GM19099 (cell line): ENCODE measurements around the gene CNPPD1.

Experiments
- POLR2A ChIP-seq: IDR thresholded peaks from 3 replicates; pipeline ENCODE4 v1.6.1; 2011; ENCODE audit warnings: low read depth; ENCODE audit not compliant: insufficient read length; ENCODE audit errors: extremely low read depth

Gene CNPPD1

DNA sequence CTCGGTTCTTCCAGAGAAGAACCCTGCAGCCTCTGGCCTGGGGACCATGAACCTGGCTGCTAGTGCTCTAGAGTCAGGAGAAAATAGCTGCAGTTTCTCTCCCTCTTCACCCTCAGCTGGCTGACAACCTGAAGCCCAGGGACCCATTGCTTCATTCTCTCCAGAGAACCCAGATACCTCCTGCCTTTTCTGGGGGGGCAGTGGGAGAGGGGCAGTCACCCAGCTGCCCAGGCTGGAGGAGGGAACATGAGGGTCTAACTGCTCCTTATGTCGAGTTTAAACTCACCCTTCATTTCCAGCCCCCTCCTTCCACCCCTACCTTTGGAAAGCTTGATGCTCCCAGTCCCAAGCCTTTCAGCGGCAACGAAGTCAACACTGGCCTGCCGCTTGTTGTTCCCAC lies 22.2 kb upstream of the CNPPD1 start:
- TF ChIP-seq POLR2A, result no peak

DNA sequence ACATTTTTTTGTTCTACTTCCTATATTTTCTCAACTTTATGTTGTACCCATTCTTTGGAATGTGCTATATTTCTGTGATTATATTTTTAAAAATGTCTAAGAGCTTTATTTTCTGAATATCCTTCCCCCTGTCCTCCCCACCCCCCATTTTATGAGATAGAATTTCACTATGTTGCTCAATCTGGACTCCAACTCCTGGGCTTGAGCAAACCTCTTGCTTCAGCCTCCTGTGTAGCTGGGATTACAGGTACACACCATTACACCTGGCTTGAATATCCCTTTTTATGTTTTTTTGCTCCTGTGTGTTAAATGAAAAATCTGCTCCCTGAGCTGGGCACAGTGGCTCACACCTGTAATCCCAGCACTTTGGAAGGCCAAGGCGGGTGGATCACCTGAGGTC lies 20.7 kb upstream of the CNPPD1 start:
- no peak for TF ChIP-seq POLR2A

DNA sequence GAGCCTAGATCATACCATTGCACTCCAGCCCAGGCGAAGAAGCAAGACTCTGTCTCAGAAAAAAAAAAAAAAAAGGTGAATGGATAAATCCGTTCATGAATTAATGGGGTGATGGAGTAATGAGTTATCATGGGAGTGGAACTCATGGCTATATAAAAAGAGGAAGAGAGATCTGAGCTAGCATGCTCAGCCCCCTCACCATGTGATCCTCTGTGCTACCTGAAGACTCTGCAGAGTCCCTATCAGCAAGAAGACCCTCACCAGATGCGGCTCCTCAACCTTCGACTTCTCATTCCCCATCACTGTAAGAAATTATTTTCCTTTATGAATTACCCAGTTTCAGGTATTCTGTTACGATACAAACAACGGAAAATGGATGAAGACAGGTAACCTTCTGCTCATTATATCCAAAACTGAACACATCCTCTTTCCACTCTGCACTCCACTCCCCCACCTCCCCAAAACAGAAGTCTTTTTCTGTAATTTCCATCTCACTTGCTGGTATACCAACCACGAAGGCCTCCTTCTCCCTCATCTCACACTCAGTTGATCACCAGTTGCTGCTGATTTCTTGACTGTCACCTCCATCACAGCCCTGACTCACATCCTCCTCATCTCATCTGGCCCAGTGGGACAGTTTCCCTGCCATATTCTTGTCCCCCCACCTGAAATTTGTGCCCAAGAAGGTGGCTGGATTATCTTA lies 10.2 kb upstream of the CNPPD1 start:
- no peak for TF ChIP-seq POLR2A

DNA sequence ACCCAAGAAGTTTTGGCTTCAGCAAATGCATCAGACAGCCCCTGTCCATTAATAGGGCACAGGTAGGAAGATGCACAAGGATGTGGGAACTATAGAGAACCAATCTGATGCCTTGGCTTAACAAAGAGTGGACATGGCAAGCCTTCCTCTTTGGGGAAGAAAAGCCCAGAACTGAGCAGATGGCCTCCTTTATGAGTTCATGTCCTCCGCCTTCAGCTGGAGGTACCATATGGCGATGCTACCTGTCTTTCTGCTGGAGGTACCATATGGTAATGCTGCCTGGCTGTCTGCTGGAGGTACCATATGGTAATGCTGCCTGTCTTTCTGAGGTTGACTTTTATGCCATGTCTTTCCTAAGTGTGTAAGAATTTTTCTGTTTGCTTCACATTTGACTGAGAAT lies 7.4 kb upstream of the CNPPD1 start:
- TF ChIP-seq POLR2A, result no peak

DNA sequence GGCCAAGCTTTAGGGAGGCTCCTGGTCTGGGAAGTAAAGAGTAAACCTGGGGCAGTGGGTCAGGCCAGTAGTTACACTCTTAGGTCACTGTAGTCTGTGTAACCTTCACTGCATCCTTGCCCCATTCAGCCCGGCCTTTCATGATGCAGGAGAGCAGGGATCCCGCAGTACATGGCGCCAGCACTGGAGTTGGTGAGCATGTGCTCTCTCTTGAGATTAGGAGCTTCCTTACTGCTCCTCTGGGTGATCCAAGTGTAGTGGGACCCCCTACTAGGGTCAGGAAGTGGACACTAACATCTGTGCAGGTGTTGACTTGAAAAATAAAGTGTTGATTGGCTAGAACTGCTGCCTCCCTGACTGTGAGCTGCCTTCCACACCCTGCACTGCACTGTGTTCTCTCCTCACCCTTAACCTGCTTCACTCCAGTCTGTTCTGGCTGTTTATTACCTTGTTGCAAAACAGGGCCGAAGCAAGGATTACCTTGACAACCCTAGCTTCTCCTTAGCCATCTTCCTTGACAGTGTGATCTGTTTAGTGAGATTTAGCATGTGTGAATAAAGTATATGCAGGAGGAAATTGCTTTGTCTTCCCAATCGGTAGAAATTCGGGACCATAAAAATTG lies 6.5 kb upstream of the CNPPD1 start:
- no peak for TF ChIP-seq POLR2A

DNA sequence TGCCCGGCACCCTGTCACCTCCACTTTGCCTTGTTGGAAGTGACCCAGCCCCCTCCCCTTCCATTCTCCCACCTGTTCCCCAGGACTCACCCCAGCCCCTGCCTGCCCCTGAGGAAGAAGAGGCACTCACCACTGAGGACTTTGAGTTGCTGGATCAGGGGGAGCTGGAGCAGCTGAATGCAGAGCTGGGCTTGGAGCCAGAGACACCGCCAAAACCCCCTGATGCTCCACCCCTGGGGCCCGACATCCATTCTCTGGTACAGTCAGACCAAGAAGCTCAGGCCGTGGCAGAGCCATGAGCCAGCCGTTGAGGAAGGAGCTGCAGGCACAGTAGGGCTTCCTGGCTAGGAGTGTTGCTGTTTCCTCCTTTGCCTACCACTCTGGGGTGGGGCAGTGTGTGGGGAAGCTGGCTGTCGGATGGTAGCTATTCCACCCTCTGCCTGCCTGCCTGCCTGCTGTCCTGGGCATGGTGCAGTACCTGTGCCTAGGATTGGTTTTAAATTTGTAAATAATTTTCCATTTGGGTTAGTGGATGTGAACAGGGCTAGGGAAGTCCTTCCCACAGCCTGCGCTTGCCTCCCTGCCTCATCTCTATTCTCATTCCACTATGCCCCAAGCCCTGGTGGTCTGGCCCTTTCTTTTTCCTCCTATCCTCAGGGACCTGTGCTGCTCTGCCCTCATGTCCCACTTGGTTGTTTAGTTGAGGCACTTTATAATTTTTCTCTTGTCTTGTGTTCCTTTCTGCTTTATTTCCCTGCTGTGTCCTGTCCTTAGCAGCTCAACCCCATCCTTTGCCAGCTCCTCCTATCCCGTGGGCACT lies 5.8 kb upstream of the CNPPD1 start:
- TF ChIP-seq POLR2A, result no peak

DNA sequence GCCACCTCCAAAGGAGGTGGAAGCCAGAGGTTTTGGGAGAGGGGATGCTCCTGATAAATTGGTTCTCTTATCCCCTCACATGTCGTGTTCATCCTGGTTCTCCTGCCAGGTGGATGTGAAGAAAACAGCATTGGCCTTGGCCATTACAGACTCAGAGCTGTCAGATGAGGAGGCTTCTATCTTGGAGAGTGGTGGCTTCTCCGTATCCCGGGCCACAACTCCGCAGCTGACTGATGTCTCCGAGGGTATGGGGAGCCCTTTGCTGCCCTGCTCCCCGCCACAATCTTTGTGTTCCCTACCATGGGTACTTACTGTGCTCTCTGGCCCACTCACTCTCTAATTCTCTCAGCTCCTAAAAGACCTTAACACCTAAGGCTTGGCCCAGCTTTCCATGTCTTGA lies 4.8 kb upstream of the CNPPD1 start:
- no peak for TF ChIP-seq POLR2A

DNA sequence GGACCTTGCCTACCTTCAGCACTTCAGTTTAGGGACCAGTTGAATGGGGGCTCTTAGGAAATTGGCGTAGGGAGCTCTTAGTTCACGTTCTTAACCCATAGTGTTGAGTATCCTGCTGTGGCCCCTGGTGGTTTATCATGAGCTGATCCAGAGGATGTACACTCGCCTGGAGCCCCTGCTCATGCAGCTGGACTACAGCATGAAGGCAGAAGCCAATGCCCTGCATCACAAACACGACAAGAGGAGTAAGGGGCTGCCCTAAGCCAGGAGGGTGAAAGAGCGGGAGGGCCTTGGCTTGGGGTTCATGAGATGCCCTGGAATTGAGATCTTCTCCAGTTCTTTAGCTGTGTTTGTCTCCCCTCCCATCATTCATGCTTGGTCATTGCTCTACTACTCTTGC lies 4.2 kb upstream of the CNPPD1 start:
- TF ChIP-seq POLR2A, result no peak

DNA sequence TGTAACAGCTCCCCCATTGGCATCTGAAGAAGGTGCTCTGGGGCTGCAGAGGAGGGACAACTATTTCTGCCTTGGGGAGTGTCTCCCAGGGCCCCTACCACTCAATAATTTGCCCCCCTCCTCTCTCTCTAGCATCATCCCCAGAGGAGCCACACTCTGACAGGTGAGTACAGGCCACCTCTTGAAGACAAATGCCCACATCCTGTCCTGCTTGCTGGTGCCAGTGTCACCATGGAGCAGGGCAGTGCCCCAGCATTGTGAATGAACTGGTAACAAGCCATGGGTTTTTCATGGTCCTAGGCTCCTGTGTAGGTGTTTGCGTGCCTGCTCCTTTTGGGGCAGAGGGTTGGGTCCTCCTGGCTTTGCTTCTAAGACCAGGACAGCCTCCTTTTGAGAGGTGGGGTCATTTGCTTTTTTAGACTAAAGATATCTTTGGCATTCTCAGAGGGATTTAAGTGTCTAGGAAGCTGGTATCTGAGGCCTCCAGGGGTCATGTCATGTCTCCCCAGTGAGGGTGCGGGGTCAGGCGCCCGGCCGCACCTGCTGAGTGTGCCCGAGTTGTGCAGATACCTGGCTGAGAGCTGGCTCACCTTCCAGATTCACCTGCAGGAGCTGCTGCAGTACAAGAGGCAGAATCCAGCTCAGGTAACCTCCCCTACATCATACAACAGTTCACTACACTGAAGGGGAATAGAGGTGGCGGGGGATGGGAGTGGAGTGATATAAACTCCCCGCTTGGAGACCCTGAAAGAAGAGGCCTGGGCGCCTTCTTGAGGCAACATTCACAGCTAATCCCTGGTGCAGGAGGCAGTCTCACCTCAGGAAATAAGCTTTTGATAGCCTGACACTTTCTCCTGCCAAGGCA lies 3.1 kb upstream of the CNPPD1 start:
- TF ChIP-seq POLR2A, result no peak

DNA sequence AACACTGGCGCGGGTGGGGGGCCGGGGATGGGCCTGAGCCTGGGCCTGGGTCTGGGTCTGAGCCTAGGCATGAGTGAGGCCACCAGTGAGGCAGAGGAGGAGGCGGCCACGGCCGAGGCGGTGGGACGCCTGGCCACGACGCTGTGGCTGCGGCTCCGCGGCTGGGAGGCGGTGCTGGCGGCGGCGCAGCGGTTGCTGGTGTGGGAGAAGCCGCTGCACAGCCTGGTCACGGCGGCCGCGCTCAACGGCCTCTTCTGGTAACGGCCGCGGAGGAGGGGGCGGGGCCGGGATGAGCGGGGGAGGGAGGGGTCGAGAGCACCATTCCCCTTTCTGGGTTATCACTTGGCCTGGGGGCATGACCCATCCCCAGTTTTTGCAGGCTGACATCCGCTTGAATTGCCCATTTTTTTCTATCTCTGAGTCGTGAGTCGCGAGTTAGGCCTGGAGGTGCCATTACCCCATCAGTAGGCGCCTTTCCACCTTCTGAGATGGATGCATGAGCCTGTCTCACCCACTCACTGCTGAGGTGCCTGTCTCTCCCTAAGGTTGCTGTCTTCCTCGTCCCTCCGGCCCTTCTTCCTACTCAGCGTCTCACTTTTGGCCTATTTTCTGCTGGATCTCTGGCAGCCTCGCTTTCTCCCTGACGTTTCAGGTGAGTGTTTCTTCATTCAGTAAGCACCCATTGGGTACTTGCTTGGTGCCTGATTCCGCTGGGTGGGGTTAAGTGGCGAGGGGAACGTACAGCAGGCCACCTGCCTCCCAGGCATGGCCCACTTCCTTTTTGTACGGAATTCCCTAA lies 1.9 kb upstream of the CNPPD1 start:
- TF ChIP-seq POLR2A, result no peak

DNA sequence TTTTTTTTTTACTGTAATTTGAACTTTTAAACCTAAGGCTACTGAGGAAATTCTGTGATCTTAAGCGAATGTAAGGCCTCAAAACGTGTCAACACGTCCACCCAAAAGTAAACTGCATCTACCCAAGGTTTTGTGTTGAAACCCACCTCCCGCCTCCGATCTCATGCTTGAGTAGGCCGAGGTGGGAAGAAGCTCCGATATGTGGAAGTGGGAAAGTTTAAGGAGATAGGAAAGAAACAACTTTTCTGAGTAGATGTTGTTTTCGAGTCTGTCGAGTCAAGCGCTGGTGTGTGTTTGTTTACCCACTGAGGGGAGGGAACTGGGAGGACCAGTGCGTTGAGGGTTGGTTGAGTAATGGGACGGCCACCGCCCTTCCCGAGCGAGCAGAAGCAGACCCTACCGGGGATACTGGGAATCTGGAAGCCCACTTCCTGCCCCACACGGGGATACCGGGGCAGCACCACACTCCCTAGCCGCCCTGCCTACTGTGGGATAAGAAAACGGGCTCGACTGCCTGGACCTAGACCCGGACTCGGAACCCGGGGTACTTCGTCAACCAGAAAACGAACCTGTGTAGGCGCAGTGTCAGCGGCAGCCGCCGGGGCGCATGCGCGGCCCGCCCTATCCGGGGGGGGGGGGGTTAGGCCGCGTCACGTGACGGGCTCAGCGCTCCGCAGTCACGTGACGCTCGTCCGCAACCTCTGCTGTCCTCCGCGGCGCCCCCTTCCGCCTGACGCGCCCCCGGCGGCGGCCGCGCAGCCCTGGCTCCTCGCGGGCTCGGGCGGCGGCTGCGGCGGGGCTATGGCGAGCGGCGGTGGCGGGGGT lies 1.0 kb upstream of the CNPPD1 start, which contains the start of gene RETREG2:
Gene RETREG2 (plus strand): TSS at position 724 of the 825 bp plus-strand sequence. CDS start 78 bp downstream, at position 802.
- TF ChIP-seq POLR2A, result peak; percentile 94

DNA sequence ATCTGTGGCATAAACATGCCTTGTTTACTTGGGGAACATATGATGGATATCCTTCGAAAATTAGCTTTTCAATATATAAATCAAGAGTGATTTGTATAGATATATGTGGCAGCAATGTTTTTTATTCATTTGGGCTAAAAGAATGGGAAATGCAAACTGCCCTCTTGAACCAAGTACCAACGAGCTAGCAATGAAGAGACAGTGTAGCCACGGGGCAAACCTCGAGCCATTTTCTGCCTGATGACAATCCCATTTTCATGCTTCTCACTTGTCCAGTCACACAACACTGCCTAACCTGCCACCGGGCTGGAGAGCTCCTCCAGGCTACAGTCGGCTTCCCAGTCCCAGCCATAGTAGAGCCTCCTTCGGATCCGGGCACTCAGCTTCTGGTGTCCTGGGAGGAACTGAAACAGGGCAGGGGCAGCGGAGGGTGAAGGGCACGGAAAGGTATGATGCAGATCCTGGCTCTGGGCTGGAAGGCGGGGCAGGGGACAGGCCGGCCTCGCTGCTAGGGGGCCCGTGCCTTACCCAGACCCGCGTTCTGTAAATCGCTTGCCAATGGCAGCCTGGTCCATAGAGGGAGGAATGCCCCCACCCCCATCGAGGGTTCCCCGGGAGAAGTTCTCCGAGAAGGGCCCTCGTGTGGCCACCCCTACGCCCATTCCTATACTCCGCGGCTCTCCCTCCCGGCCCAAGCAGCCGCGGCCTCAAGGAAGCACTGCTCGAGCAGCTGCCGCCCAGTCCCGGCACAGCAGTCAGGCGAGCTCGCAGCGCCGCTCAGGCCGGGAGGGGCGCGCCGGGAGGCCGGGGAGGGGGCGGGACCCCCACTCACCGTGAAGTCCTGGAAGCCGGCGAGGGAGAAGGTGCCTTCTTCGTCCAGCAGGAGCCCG lies 552 bp downstream of the CNPPD1 start:
- no peak for TF ChIP-seq POLR2A
